HG03060 (cell line): ENCODE measurements around the gene SFXN1.
"Not testable (repeated sequence)": the region's sequence is repeated elsewhere in the genome, so short reads cannot be mapped to it uniquely, and the experiment has no call there.

Experiments
- ATAC-seq: cut with Tn5 transposase; IDR thresholded peaks from one replicate; pipeline ENCODE4 v1.9.1; 2021; ENCODE audit warnings: low read depth, moderate number of reproducible peaks; ENCODE audit not compliant: unreplicated experiment

Gene SFXN1

GRCh38 chr5:175489693-175490443 lies 11.5 kb downstream of the SFXN1 start:
- no peak for ATAC-seq

- no peak for ATAC-seq
Measured at GRCh38 chr5:175491223-175491622, 12.9 kb downstream of the SFXN1 start.

GRCh38 chr5:175493260-175493659 lies 14.9 kb downstream of the SFXN1 start:
- ATAC-seq, result no peak

GRCh38 chr5:175493726-175494125 lies 15.4 kb downstream of the SFXN1 start:
- no peak for ATAC-seq

GRCh38 chr5:175494264-175495183 lies 16.2 kb downstream of the SFXN1 start:
- no peak for ATAC-seq

GRCh38 chr5:175501759-175502158 lies 23.4 kb downstream of the SFXN1 start:
- ATAC-seq, result no peak

- ATAC-seq, result not testable (repeated sequence)
Measured at GRCh38 chr5:175507671-175508070, 29.3 kb downstream of the SFXN1 start.

- no peak for ATAC-seq
Measured at GRCh38 chr5:175508896-175509295, 30.5 kb downstream of the SFXN1 start.

- ATAC-seq, result no peak
Measured at GRCh38 chr5:175513297-175513696, 34.9 kb downstream of the SFXN1 start.

- no peak for ATAC-seq
Measured at GRCh38 chr5:175513726-175514125, 35.4 kb downstream of the SFXN1 start.

GRCh38 chr5:175516933-175517823 lies 38.8 kb downstream of the SFXN1 start:
- no peak for ATAC-seq

GRCh38 chr5:175517824-175518450 lies 39.6 kb downstream of the SFXN1 start:
- no peak for ATAC-seq

GRCh38 chr5:175519006-175519405 lies 40.6 kb downstream of the SFXN1 start:
- ATAC-seq, result no peak

- ATAC-seq, result no peak
Measured at GRCh38 chr5:175520321-175520720, 42.0 kb downstream of the SFXN1 start.

GRCh38 chr5:175520873-175521272 lies 42.5 kb downstream of the SFXN1 start:
- ATAC-seq, result no peak

GRCh38 chr5:175521313-175521833 lies 43.0 kb downstream of the SFXN1 start:
- no peak for ATAC-seq

- no peak for ATAC-seq
Measured at GRCh38 chr5:175523292-175523691, 44.9 kb downstream of the SFXN1 start.

GRCh38 chr5:175524211-175524610 lies 45.9 kb downstream of the SFXN1 start:
- ATAC-seq, result no peak

GRCh38 chr5:175526691-175527090 lies 48.3 kb downstream of the SFXN1 start:
- no peak for ATAC-seq

- ATAC-seq, result no peak
Measured at GRCh38 chr5:175531361-175531760, 53.0 kb downstream of the SFXN1 start.
